HG02759 (cell line): ENCODE measurements around the gene OR2M4.
A peak's percentile ranks its signal among the peaks of the same experiment; 100 is the strongest.
"Not testable (repeated sequence)": the region's sequence is repeated elsewhere in the genome, so short reads cannot be mapped to it uniquely, and the experiment has no call there.

ENCODE experiments used
- ATAC-seq: cut with Tn5 transposase; IDR thresholded peaks from one replicate; pipeline ENCODE4 v1.9.1; 2021; ENCODE audit warnings: mild to moderate bottlenecking, moderate library complexity; ENCODE audit not compliant: unreplicated experiment

OR2M4 gene

GRCh38 chr1:248231117-248231516 lies at the start of gene OR2M4:
Gene OR2M4, plus strand, starts transcription at chr1:248231417. Its CDS starts 7,512 bp downstream, at chr1:248238929.
- ATAC-seq, result no peak

- no peak for ATAC-seq
These were observed 47.2 kb upstream of the OR2M4 start for GRCh38 chr1:248183996-248184395.

GRCh38 chr1:248187363-248187762 lies 43.9 kb upstream of the OR2M4 start:
- no peak for ATAC-seq

GRCh38 chr1:248189026-248189425 lies 42.2 kb upstream of the OR2M4 start:
- no peak for ATAC-seq

GRCh38 chr1:248194117-248194516 lies 37.1 kb upstream of the OR2M4 start:
- no peak for ATAC-seq

GRCh38 chr1:248196965-248197364 lies 34.3 kb upstream of the OR2M4 start, which contains the start of gene OR2M3:
Gene OR2M3, plus strand, starts transcription at chr1:248197265. Its CDS starts 5,803 bp downstream, at chr1:248203068.
- ATAC-seq, result no peak

- no peak for ATAC-seq
These were observed 15.3 kb upstream of the OR2M4 start for GRCh38 chr1:248215880-248216279.

GRCh38 chr1:248225537-248225936 lies 5.7 kb upstream of the OR2M4 start:
- ATAC-seq, result no peak

- no peak for ATAC-seq
These were observed 1.8 kb upstream of the OR2M4 start for GRCh38 chr1:248229360-248229908.

GRCh38 chr1:248239478-248239877 lies 8.3 kb downstream of the OR2M4 start:
- ATAC-seq, result no peak

GRCh38 chr1:248243204-248243603 lies 12.0 kb downstream of the OR2M4 start:
- peak; percentile 83 for ATAC-seq

GRCh38 chr1:248259309-248259708 lies 28.1 kb downstream of the OR2M4 start:
- ATAC-seq, result not testable (repeated sequence)

- ATAC-seq, result no peak
These were observed 37.0 kb downstream of the OR2M4 start for GRCh38 chr1:248268178-248268577.

GRCh38 chr1:248273225-248273624 lies 42.0 kb downstream of the OR2M4 start:
- not testable (repeated sequence) for ATAC-seq

GRCh38 chr1:248277876-248278275 lies 46.7 kb downstream of the OR2M4 start, which contains the start of gene OR2T33:
Gene OR2T33, minus strand, starts transcription at chr1:248277976. Its CDS starts 4,162 bp downstream, at chr1:248273814.
- ATAC-seq, result no peak

- no peak for ATAC-seq
These were observed 57.2 kb downstream of the OR2M4 start for GRCh38 chr1:248288391-248288790.
